Kidney tubule cell (primary cell): ENCODE results near the gene FTCDNL1.
A peak's percentile ranks its signal among the peaks of the same experiment; 100 is the strongest.

ENCODE experiments used
- DNase-seq: peaks from one replicate; pipeline ENCODE4 v3.0.0-alpha.2; 2018; ENCODE audit warnings: low spot score

The FTCDNL1 gene

GRCh38 chr2:199742884-199743283, 108.1 kb downstream of the FTCDNL1 start:
- no peak for DNase-seq

GRCh38 chr2:199740111-199740428, 110.9 kb downstream of the FTCDNL1 start:
- no peak for DNase-seq

- peak; percentile 62 for DNase-seq
Measured at GRCh38 chr2:199739413-199740110, 111.4 kb downstream of the FTCDNL1 start.

- no peak for DNase-seq
Measured at GRCh38 chr2:199738727-199739412, 112.1 kb downstream of the FTCDNL1 start.

GRCh38 chr2:199734651-199735050, 116.3 kb downstream of the FTCDNL1 start:
- DNase-seq = no peak

GRCh38 chr2:199734011-199734410, 117.0 kb downstream of the FTCDNL1 start:
- no peak for DNase-seq

GRCh38 chr2:199727801-199728200, 123.2 kb downstream of the FTCDNL1 start:
- no peak for DNase-seq

- DNase-seq = no peak
Measured at GRCh38 chr2:199727306-199727705, 123.7 kb downstream of the FTCDNL1 start.

DNA sequence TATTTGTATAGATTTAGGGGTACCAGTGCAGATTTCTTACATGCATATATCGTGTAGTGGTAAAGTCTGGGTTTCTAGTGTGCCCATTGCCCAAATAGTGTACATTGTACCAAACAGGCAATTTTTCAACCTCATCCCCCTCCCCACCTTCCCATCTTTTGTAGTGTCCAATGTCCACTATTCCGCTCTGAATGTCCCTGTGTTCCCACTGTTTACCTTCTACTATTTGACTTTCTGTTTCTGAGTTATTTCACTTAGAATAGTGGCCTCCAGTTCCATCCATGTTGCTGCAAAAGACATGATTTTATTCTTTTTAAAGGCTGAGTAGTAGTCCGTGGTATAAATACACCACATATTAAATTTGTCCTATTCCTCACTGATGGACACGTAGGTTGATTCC, 132.9 kb downstream of the FTCDNL1 start:
- no peak for DNase-seq

DNA sequence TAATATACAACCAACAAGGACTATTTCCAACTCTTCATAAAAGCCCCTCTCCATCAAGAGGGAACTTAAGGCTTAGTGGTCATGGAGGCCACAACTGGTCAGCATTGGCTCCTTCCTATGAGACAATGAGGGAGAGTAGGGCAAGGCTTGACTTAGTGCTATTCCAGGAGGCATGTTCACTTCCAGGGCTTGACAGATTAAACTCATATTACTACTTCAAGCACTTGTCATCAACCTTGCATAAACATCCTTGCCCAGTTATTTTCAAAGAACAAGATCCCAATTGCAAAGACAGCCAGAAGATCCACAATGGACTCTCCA, 133.4 kb downstream of the FTCDNL1 start:
- no peak for DNase-seq

DNA sequence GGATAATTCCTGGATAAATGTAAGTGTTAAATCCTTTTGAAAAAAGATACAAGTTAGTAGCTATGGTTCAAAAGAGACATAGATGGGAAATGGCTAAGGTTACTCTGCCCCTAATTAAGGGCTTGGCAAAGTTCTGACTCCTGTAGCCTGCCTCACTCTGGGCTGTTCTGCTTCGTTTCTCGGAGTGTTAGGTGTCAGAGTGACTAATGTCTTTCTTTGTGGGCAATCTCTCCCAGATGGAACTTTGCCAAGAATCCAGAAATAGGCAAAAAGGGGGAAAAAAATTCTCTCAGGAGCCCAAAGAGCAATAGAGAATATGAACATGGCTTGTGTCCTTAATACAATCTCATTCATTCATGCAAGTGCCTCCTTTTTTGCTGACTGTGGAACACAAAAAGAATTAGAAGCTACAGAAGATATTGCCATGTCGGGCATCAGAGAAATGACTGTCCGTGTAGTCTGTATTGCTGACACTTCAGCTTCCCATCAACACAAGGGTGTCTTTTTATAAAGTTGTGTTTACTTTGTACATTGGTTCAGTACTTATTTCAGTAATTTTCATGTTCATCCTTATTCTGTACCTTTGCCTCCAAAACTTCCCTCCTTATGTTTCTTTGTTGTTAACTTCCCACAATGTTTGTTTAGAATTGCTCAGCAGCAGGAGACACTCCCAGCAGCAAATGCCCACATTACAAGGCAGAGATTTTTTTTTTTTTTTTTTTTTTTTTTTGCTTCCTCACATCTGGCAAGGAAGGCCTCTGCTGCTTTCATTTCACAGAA, 134.0 kb downstream of the FTCDNL1 start:
- DNase-seq = peak; percentile 71

DNA sequence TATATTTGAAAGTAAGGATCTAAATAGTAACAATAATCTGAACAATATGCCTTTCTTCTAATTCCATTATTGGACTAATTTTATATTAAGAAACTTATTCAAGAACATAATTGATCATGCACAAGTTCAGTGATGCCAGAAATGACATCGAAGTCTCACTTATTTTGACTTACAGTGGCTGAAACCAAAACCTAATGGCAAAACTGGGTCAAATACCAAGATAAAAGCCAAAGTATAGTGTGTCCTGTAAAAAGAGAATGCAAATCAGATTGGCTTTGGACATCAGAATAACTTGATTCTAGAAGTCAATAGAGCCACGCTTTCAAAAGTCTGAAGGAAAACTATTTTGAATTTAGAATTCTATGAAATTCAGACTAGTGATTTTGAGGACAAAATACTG, 137.2 kb downstream of the FTCDNL1 start:
- no peak for DNase-seq

GRCh38 chr2:199710551-199710950, 140.4 kb downstream of the FTCDNL1 start:
- no peak for DNase-seq
